Mesothelial cell of epicardium (in vitro differentiated cells): ENCODE measurements around the gene IPO5. TPM values are rescaled to one million over a fixed set of nuclear protein-coding genes. Genes with fewer than 3 reads are reported as not detected.
"Not testable (repeated sequence)": the region's sequence is repeated elsewhere in the genome, so short reads cannot be mapped to it uniquely, and the experiment has no call there.

Experiments
- DNase-seq, 2 experiments: peaks; one replicate each; pipeline ENCODE4 v3.0.0; 2021; ENCODE audit warnings: low spot score in 2 of 2; ENCODE audit not compliant: unreplicated experiment in 2 of 2
- H3K27ac Mint-ChIP-seq: 2 replicates; pipeline ENCODE4 v1.8.0; 2021; ENCODE audit warnings: mixed read lengths
- H3K27me3 Mint-ChIP-seq: 2 replicates; pipeline ENCODE4 v1.8.0; 2021; ENCODE audit warnings: low read depth, mixed read lengths
- H3K36me3 Mint-ChIP-seq: 2 replicates; pipeline ENCODE4 v1.8.0; 2021; ENCODE audit warnings: mixed read lengths
- H3K4me1 Mint-ChIP-seq: 2 replicates; pipeline ENCODE4 v1.8.0; 2021; ENCODE audit warnings: mixed read lengths
- H3K4me3 Mint-ChIP-seq: 2 replicates; pipeline ENCODE4 v1.8.0; 2021; ENCODE audit warnings: mild to moderate bottlenecking, moderate library complexity, mixed read lengths
- H3K9me3 Mint-ChIP-seq: 2 replicates; pipeline ENCODE4 v1.8.0; 2021; ENCODE audit warnings: mixed read lengths
- total RNA-seq: library from RNA; stranded (reverse); gene quantifications from 3 replicates; pipeline ENCODE4 v1.2.1, GENCODE V29; 2021
- TF ChIP-seq, protein P1 (sequence below): fragments of 200-600 bp; sonication (generic); IDR thresholded peaks from one replicate; pipeline ENCODE4 v1.5.0; 2021; ENCODE audit warnings: antibody characterized with exemption; ENCODE audit not compliant: unreplicated experiment

The IPO5 gene
- total RNA-seq, 1 donor from 2014 or later: 172 TPM

DNA sequence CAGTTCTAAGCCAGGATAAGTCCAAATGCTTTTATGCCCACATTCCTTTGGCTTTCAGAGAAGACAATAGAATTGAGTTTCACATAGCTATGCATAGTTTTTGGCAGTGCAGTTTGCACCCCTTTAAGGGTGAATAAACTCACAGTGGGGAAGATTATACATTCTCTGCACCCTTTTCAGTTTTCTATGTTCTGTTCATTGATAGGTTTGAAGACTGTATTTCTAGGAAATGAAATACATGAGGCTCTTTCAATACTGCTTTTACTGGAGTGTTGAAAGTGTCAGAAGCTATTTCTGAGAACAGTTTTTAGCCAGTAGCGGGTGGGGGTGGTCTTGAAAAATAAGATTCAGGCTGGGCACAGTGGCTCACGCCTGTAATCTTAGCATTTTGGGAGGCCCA is 46.2 kb downstream of the IPO5 start:
- Mint-ChIP-seq H3K36me3 (peaks cover 61% of the 10 kb centered on the region), H3K4me3 (no peak overlapping the region), H3K9me3 (no peaks in the 10 kb centered on the region), H3K27ac (no peak overlapping the region), H3K27me3 (no peaks in the 10 kb centered on the region), H3K4me1 (no peaks in the 10 kb centered on the region)
- TF ChIP-seq, protein P1, sequence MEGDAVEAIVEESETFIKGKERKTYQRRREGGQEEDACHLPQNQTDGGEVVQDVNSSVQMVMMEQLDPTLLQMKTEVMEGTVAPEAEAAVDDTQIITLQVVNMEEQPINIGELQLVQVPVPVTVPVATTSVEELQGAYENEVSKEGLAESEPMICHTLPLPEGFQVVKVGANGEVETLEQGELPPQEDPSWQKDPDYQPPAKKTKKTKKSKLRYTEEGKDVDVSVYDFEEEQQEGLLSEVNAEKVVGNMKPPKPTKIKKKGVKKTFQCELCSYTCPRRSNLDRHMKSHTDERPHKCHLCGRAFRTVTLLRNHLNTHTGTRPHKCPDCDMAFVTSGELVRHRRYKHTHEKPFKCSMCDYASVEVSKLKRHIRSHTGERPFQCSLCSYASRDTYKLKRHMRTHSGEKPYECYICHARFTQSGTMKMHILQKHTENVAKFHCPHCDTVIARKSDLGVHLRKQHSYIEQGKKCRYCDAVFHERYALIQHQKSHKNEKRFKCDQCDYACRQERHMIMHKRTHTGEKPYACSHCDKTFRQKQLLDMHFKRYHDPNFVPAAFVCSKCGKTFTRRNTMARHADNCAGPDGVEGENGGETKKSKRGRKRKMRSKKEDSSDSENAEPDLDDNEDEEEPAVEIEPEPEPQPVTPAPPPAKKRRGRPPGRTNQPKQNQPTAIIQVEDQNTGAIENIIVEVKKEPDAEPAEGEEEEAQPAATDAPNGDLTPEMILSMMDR: no peak
- DNase-seq: no peak

DNA sequence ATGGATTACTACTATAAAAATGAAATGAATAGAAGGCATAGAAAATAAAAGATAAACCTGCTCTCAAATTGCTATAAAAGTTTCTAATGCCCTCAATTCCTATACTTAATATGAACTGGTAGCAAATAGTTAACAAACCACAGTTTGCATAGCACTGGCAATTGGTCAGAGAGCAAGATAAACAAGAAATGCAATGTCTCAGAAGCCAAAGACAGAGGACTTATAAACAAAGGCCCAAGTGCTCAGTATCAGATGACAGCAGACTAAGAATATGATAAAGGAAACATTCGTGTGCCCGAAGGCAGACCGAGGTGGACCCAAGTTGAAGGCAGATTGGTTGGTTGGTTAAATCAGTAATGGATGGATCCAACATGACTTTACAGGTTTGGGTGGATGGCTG is 50.6 kb downstream of the IPO5 start:
- DNase-seq: no peak
- TF ChIP-seq, protein P1: no peak
- H3K9me3 Mint-ChIP-seq: no peaks in the 10 kb centered on the region
- no peak overlapping the region for H3K4me3 Mint-ChIP-seq
- H3K27ac Mint-ChIP-seq: no peak overlapping the region
- H3K4me1 Mint-ChIP-seq: no peaks in the 10 kb centered on the region
- H3K27me3 Mint-ChIP-seq: no peaks in the 10 kb centered on the region
- H3K36me3 Mint-ChIP-seq: peaks cover 65% of the 10 kb centered on the region

DNA sequence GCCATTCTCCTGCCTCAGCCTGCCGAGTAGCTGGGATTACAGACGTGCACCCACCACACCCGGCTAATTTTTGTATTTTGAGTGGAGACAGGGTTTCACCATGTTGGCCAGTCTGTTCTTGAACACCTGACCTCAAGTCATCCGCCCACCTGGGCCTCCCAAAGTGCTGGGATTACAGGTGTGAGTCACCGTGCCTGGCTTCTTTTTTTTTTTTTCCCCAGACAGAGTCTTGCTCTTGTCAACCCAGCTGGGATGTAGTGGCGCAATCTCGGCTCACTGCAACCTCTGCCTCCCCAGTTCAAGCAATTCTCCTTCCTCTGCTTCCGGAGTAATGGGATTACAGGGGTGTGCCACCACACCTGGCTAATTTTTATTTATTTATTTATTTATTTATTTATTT is 51.5 kb downstream of the IPO5 start:
- not testable (repeated sequence) for DNase-seq, H3K9me3 Mint-ChIP-seq, H3K4me1 Mint-ChIP-seq, H3K4me3 Mint-ChIP-seq, H3K27me3 Mint-ChIP-seq, H3K27ac Mint-ChIP-seq
- peaks cover 60% of the 10 kb centered on the region for H3K36me3 Mint-ChIP-seq

DNA sequence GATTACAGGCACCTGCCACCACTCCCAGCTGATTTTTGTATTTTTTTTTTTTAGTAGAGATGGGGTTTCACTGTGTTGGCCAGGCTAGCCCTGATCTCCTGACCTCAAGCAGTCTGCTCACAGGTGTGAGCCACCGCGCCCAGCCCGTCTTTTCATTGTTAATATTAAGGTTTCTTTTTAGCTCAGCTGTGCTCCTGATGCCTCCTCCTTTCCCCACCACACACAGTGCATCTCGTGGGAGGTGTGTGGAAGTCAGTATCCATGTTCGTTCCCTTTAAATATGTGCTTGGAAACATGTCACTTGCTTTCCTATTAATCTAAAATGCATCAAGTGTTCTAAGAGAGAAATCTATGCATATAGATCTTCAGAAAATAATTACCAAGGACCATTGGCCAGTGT is 53.5 kb downstream of the IPO5 start:
- Mint-ChIP-seq H3K27me3 (no peaks in the 10 kb centered on the region), H3K9me3 (no peaks in the 10 kb centered on the region), H3K36me3 (peaks cover 61% of the 10 kb centered on the region), H3K27ac (no peak overlapping the region), H3K4me3 (no peak overlapping the region), H3K4me1 (no peaks in the 10 kb centered on the region)
- TF ChIP-seq, protein P1: no peak
- DNase-seq: no peak

DNA sequence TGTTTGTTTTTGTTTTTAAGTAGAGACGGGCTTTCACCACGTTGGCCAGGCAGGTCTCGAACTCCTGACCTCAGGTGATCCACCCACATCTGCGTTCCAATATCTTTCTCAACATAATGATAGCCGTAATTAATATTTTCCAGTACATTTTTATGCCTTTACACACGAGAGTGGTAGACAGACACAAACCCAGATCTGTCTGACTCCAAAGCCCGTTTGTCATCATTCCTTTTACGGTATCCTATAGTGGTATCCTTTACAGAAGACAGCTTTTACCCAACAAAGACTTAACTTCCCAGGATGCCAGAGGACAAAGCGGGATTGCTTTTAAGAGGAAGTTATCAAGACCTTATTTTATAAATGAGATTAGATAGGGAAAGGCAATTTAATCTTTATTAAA is 59.8 kb downstream of the IPO5 start:
- no peak overlapping the region for H3K4me3 Mint-ChIP-seq
- H3K36me3 Mint-ChIP-seq: peaks cover 48% of the 10 kb centered on the region
- no peaks in the 10 kb centered on the region for H3K27me3 Mint-ChIP-seq
- no peaks in the 10 kb centered on the region for H3K9me3 Mint-ChIP-seq
- no peak overlapping the region for H3K27ac Mint-ChIP-seq
- TF ChIP-seq, protein P1: no peak
- DNase-seq: no peak
- H3K4me1 Mint-ChIP-seq: no peaks in the 10 kb centered on the region

DNA sequence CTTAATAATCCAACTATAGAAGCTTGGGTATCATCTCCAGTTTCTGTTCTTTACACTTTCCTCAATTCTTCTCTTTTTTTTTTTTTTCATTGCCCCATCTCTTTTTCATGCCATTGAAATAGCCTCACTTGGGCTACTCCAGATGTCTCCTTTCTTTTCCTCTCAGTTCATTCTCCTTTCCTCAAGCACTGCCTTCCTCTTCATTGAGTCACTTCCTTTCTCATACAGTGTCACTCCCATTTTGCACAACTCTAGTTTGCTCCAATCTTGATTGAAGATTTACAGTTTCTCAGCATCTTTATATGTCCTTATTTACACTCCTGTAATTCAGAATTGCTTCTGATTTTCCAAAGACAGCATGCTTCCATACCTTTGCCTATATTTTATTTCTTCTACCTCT is 61.3 kb downstream of the IPO5 start:
- DNase-seq: no peak
- Mint-ChIP-seq H3K36me3 (peaks cover 53% of the 10 kb centered on the region), H3K27ac (no peak overlapping the region), H3K4me1 (no peaks in the 10 kb centered on the region), H3K9me3 (no peaks in the 10 kb centered on the region), H3K4me3 (no peak overlapping the region), H3K27me3 (no peaks in the 10 kb centered on the region)
- TF ChIP-seq, protein P1: no peak
